Rectal smooth muscle tissue (tissue), 1 donor: ENCODE results near the gene CDH13.

Experiments used
- H3K27ac ChIP-seq: one replicate; pipeline ENCODE4 v1.7.0; 2013; ENCODE audit warnings: low read depth, low read length, inconsistent platforms
- H3K27me3 ChIP-seq: one replicate; pipeline ENCODE4 v1.7.0; 2013; ENCODE audit warnings: low read length; ENCODE audit not compliant: control insufficient read depth, insufficient read depth
- H3K36me3 ChIP-seq: one replicate; pipeline ENCODE4 v1.7.0; 2013; ENCODE audit warnings: low read length; ENCODE audit not compliant: control insufficient read depth, insufficient read depth
- H3K4me1 ChIP-seq: one replicate; pipeline ENCODE4 v1.7.0; 2013; ENCODE audit warnings: low read length; ENCODE audit not compliant: control insufficient read depth, insufficient read depth
- H3K4me3 ChIP-seq: one replicate; pipeline ENCODE4 v1.7.0; 2013; ENCODE audit warnings: low read length
- H3K9ac ChIP-seq: one replicate; pipeline ENCODE4 v1.7.0; 2013; ENCODE audit warnings: low read length

The CDH13 gene

DNA sequence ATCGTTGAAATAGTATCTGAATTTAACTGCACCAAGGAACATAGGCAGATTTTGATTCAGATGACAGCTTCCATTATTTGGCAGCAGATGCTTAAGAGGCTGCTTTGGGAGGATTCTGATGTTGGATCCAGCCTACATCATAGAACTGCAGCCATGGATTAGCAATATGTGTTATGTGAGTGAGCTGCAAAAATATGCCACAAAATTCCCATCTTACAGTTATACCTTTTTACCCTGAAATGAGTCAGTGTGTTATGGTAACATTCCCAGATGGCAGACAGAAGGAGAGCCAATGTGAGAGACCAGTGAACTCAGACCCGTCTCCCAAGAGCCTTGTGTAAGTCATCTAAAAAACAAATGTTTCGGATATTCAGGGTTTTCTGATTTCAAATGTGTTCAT is 206.1 kb downstream of the CDH13 start:
- H3K4me1 ChIP-seq: no peaks in the 10 kb centered on the region
- H3K27ac ChIP-seq: no peak overlapping the region
- H3K4me3 ChIP-seq: no peak overlapping the region
- H3K36me3 ChIP-seq: no peaks in the 10 kb centered on the region
- H3K27me3 ChIP-seq: no peaks in the 10 kb centered on the region
- H3K9ac ChIP-seq: no peak overlapping the region

DNA sequence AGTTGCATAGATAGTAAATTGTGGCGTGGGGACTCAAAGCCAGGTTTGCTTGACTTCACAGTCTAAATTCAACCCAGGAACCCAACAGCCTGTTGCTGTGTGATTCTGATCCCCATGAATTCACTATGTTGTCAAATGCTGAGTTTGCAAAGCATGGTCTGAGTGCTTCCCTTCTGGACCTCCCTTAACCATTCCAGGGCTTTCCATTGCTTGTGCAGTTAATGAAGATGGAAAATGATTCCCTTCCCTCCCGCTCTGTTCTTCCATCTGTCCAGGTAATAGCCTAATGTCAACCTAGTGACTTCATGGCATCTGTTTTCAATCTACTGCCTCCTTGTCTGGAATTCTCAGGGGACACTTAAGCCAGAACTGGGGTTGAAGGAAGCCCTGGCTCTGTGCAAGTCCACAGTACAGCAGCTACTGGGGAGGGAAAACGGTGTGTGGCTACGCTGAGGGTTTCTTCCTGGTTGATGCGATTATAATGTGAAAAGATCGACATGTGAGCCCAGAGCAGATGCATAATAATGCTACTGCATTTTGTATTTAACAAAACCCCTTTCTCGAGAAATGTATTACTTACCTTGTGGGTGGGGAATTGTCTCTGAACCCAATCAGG is 206.7 kb downstream of the CDH13 start:
- H3K9ac ChIP-seq: no peak overlapping the region
- no peak overlapping the region for H3K4me3 ChIP-seq
- no peaks in the 10 kb centered on the region for H3K36me3 ChIP-seq
- no peaks in the 10 kb centered on the region for H3K27me3 ChIP-seq
- H3K4me1 ChIP-seq: no peaks in the 10 kb centered on the region
- no peak overlapping the region for H3K27ac ChIP-seq

DNA sequence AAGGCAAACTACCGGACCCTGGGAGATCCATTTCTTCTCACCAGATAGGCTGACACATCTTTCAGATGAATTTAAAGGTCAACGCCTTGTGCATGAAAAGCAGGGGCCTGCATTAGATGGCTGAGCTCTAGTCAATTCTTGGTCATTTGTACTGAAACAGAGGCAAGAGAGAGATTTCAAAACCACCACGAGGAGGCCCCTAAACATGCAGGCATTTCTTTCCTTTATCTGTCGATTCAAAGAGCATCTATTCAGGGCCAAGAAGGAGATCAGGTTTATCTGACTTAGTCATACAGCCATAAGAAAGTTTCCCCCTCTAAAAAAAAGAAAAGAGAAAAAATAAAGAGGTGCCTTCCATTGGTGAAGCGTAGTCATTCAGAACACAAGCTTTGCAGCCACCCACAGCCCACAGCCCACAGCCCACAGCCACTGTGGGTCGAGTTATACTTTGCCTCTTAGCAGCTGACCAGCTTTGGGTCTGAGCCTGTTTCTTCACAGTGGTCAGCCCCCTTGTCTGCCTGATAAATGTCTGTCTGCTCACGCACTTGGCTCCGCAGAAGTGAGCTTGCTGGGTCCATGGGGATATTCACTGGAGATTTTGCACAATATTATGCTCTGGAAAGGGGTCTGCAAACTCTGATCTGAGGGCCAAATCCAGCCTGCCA is 207.5 kb downstream of the CDH13 start:
- Histone ChIP-seq H3K36me3 (no peaks in the 10 kb centered on the region), H3K27ac (no peak overlapping the region), H3K4me3 (no peak overlapping the region), H3K27me3 (no peaks in the 10 kb centered on the region), H3K4me1 (no peaks in the 10 kb centered on the region), H3K9ac (no peak overlapping the region)

DNA sequence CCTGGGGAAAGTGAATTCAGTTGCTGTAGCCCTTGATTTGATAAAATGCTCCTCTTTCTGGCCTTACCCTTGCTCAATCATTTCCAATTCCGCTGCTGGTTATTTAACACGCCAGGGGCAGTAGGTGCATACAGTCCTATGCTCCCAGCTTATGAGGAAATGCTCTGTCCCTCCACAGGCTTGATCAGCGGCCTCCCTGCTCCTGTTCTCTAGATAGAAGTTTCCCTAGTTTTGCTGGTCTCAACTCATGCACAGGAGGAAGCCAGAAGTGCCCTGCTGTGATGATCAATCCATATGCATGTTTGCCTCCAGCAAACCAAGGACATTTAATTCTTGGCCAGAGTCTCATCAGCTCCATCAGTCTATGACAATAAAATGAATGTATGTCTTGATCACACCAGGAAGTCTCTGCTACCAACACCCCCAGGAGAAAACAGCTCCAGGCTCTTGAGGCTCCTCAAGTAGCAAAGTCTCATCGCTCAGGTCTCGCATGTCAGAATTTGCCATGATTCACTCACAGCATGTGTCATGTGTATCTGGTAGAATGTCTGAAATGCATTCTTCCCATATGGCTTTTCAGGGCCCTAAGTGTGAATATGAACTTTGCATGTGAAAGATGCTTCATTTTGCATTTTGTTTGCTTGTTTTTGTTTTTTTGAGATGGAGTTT is 208.9 kb downstream of the CDH13 start:
- H3K27ac ChIP-seq: no peak overlapping the region
- H3K36me3 ChIP-seq: no peaks in the 10 kb centered on the region
- H3K27me3 ChIP-seq: no peaks in the 10 kb centered on the region
- no peaks in the 10 kb centered on the region for H3K4me1 ChIP-seq
- H3K9ac ChIP-seq: no peak overlapping the region
- no peak overlapping the region for H3K4me3 ChIP-seq

DNA sequence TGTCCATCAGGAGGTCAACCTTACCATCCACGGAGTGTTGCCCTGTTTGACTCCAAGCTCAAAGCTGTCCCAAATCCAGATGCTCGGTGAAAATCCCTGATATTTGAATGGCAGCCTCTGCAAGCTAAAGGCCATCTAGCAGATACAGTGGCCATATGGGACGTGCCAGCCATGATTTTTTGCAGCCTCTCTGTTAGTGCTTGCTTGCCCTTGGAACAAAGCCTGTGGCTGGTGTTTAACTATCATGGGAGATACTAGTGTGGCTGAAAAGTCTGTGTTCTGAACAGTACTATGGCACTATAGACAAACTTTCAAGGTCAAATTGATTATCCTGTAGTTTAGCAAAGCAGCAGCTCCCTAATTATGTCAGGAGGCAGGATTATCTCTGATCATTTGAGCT is 214.3 kb downstream of the CDH13 start:
- Histone ChIP-seq H3K27me3 (no peaks in the 10 kb centered on the region), H3K9ac (no peak overlapping the region), H3K27ac (no peak overlapping the region), H3K4me1 (no peaks in the 10 kb centered on the region), H3K4me3 (no peak overlapping the region), H3K36me3 (no peaks in the 10 kb centered on the region)

DNA sequence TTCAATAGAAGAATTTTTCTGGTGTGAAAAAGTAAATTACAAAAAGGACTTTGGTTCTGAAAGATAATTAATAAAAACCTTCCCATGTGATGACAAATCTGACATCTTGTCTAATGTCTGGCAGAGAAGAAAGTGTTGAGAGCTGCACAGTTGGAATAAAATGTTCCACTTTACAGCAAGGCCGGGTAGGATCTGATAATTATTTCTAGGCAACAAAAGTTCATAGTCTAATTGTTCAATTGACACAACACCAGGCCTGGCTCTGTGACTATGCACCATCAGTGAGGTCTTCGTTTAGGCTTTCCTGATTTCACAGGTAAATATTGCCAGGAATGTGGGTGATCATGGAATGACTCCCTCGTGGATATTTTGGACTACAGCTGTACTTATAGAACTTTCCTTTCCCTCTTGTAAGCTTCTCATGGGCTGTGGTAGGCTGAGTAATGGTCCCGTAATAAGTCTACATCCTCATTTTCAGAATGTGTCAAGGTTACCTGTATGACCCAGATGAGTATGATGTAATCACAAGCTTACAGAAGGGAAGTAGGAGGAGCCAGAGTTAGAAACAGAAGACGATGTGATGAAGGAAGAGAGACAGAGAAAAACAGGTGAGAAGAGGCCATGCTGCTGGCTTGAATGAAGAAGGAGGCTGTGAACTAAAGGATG is 217.0 kb downstream of the CDH13 start:
- no peaks in the 10 kb centered on the region for H3K27me3 ChIP-seq
- H3K27ac ChIP-seq: no peak overlapping the region
- no peak overlapping the region for H3K4me3 ChIP-seq
- H3K36me3 ChIP-seq: no peaks in the 10 kb centered on the region
- H3K4me1 ChIP-seq: no peaks in the 10 kb centered on the region
- no peak overlapping the region for H3K9ac ChIP-seq

DNA sequence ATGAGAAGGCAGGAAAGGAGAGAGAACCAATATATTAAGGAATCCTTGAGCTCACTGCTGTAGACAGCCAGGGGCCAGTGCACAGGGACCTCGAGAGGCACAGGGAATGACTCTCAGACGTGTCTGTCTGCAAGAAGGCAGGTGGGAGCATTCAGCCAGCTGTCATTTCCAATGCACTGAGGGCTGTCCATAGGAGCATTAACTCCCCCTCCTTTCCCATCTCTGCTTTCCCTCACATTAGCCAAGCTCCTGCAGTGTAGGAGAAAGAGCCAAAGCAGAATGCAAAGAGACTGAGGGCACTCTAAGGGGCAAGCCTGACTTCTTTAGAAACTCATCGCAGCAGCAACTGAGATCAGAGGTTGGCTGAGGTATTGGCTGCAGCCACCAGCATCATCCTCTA is 218.3 kb downstream of the CDH13 start:
- H3K9ac ChIP-seq: no peak overlapping the region
- H3K4me1 ChIP-seq: no peaks in the 10 kb centered on the region
- no peaks in the 10 kb centered on the region for H3K36me3 ChIP-seq
- no peaks in the 10 kb centered on the region for H3K27me3 ChIP-seq
- no peak overlapping the region for H3K27ac ChIP-seq
- no peak overlapping the region for H3K4me3 ChIP-seq

DNA sequence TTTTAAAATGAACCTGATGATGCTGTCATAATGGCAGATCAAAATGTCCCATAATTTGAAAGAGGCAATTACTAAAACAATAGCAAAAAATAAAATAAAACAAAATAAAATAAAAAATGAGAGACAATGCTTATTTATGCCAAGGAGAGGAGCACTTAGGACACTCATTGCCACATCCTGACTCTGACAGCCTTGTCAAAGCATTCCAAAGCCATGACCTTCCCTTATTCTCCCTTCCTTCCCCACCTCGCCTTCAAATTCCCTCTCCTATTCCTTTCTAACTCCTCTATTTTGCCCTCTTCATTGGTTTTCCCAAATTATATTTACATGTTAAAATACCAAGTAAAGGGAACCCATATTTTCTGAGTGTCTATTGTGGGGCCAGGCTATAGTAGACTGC is 220.0 kb downstream of the CDH13 start:
- Histone ChIP-seq H3K9ac (no peak overlapping the region), H3K4me1 (no peaks in the 10 kb centered on the region), H3K4me3 (no peak overlapping the region), H3K27ac (no peak overlapping the region), H3K36me3 (no peaks in the 10 kb centered on the region), H3K27me3 (no peaks in the 10 kb centered on the region)

DNA sequence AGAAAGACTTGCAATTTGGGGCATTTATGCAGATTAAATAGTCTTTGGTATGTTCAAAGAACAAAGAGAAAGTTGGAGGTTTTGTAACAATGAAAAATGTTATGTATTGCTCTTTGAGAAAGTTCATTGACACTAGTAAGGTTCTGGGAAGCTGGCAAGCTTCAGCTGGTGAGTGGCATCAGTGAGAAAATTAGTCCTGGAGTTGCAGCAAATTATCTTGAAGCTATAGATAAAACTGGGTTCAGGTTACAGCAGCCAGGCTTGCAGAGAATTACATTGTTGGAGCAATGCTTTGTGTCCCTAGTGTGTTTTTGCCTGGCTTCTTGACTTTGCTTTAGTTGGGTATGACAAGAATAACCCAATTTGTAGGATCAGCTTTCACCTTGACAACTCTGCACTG is 221.2 kb downstream of the CDH13 start:
- H3K36me3 ChIP-seq: no peaks in the 10 kb centered on the region
- H3K4me1 ChIP-seq: no peaks in the 10 kb centered on the region
- no peak overlapping the region for H3K4me3 ChIP-seq
- H3K9ac ChIP-seq: no peak overlapping the region
- H3K27ac ChIP-seq: no peak overlapping the region
- H3K27me3 ChIP-seq: no peaks in the 10 kb centered on the region

DNA sequence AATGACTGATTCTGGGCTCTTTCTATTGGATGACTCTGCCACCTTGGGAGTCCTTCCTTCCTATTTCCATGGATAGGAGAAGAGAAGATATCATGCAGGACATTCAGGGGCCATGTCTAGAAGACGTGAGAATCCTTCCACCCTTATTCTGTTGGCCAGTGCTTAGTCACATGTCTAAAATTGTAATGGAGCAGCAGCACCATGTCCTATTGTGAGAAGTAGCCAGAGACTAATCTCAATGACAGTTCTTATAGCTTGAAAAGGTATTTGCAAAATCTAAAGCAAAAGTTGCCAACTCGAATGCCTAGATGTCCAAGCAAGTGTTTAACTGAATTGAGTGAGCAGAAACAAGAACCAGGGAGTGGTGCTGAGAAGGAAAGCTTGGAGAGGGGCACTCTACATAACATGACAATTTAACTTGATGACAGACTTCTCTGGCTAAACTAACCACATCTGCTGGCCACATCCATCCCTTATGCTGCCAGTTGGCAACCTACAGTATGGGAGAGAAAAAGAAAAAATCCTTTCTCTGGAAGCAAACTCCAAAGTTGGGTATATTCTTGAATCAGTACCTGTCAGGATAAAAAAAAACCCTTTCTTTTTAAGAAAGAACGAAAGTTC is 225.7 kb downstream of the CDH13 start:
- Histone ChIP-seq H3K27ac (no peak overlapping the region), H3K9ac (no peak overlapping the region), H3K4me1 (peaks cover 2% of the 10 kb centered on the region), H3K4me3 (no peak overlapping the region), H3K36me3 (no peaks in the 10 kb centered on the region), H3K27me3 (no peaks in the 10 kb centered on the region)

DNA sequence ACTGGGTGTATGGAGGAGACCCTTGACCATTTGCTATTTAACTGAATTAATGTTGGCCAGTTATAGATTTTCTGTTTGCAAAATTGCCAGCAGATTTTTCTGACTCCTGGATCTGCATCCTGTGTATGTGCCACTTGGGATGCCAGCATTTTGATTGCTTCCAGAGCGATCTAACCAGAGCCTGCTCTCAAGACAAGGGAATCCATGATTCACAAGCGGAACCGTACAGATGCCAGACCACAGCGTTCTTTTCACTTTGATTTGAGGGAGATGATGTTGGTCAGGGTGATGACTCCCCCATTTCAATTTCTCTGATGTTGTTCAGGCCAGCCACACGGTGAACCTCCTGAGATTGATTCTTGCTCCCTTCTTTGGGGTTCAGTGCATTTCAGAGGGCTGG is 228.7 kb downstream of the CDH13 start:
- H3K27me3 ChIP-seq: no peaks in the 10 kb centered on the region
- no peak overlapping the region for H3K27ac ChIP-seq
- H3K4me3 ChIP-seq: no peak overlapping the region
- H3K9ac ChIP-seq: no peak overlapping the region
- no peaks in the 10 kb centered on the region for H3K36me3 ChIP-seq
- H3K4me1 ChIP-seq: peaks cover 2% of the 10 kb centered on the region

DNA sequence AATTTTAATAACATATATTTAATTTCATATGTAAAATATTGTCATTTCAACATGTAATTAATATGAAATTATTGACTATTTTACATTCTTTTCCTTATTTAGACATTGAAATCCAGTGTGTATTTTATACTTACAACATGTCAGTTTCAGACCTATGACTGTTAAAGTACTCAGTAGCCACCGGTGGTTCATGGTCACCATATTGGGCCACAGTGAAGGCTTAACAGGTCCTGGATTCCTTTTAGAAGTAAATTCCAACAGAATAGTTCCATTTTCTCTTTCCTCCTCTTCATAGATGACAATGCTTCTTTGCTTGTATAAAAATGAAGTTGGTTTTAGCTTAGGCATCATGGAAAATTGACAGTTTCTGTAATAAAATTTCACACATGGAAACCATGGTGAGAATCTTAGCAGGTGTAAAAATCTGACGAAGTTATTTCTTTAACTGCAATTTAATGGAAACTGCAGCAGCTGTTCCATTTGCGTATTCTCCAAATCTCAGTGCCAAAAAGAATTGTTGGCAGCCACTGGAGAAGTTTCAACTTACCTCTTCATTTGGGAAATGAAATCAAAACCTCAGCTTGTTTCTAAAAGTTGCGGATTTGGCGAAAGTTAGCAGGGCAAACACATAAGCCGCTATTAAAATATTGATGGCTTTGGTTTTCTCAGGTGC is 231.1 kb downstream of the CDH13 start:
- H3K27ac ChIP-seq: no peak overlapping the region
- no peaks in the 10 kb centered on the region for H3K27me3 ChIP-seq
- H3K4me3 ChIP-seq: no peak overlapping the region
- H3K36me3 ChIP-seq: no peaks in the 10 kb centered on the region
- peaks cover 2% of the 10 kb centered on the region for H3K4me1 ChIP-seq
- no peak overlapping the region for H3K9ac ChIP-seq
